AG04450 (cell line): ENCODE results near the gene CSH2. TPM values are rescaled to one million over a fixed set of nuclear protein-coding genes. Genes with fewer than 3 reads are reported as not detected.

ENCODE experiments used
- CTCF ChIA-PET: fragments of 300-600, 350-600 bp; formaldehyde crosslinking; extraction: SDS; loops from one replicate; lab custom pipeline; 2022; ENCODE audit warnings: antibody characterized with exemption, inconsistent platforms; lab: Charles Lee
- POLR2A ChIA-PET: fragments of 350-600 bp; formaldehyde crosslinking; extraction: SDS; loops from one replicate; lab custom pipeline; 2021; ENCODE audit warnings: antibody characterized with exemption, inconsistent platforms; lab: Yijun Ruan, JAX
- DNase-seq: peaks from one replicate; pipeline ENCODE4 v3.0.0-alpha.2; 2011; ENCODE audit warnings: low read depth, low spot score
- H3K27ac ChIP-seq: one replicate; pipeline ENCODE4 v1.5.1; 2012; ENCODE audit warnings: low read depth, low read length, control low read depth
- H3K27me3 ChIP-seq: one replicate; pipeline ENCODE4 v1.6.0; 2012; ENCODE audit warnings: low read length; ENCODE audit not compliant: control insufficient read depth, insufficient read depth
- H3K4me3 ChIP-seq: 2 replicates; pipeline ENCODE4 v1.5.1; 2011; ENCODE audit warnings: mild to moderate bottlenecking, low read depth, low read length, control low read depth
- H3K9me3 ChIP-seq: 2 replicates; pipeline ENCODE4 v1.5.1; 2012; ENCODE audit warnings: low read length; ENCODE audit not compliant: control insufficient read depth, insufficient read depth
- polyA plus RNA-seq: library from polyadenylated mRNA; depleted of rRNA; stranded (reverse); fragments of >200 nt; gene quantifications from 2 replicates; pipeline ENCODE4 v1.2.3, GENCODE V29; 2011; rRNA removed
- small RNA-seq: library from RNA; depleted of rRNA; stranded (forward); fragments of <200 nt; gene quantifications from one replicate; pipeline ENCODE3, GENCODE V24; 2012; ENCODE audit warnings: low read depth; ENCODE audit not compliant: insufficient read length
- TF ChIP-seq, protein P1 (sequence below): IDR thresholded peaks from 2 replicates; pipeline ENCODE4 v1.5.1; 2011; ENCODE audit warnings: low read depth, low read length, control low read depth, inconsistent platforms

Gene CSH2
- polyA plus RNA-seq, 1 experiment, result not detected

DNA sequence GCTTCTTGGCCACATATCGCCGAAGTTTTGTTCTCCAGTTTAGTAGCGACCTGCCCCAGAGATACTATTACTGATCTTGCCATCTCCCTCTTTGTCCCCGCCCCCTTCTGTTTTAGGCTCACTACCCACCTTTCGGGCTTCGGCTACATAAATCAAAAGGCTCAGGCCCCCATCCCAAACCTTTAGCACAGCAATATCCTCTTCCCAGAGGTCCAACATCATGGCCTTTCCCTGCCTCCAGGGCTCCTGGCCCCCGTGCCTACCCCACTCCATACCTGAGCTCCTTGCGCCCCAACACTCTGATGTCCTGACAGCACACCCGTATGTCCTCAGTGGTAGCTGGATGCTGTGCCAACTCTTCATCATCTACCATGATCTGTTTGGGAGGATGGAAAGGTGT, 49.1 kb downstream of the CSH2 start:
- TF ChIP-seq, protein P1, sequence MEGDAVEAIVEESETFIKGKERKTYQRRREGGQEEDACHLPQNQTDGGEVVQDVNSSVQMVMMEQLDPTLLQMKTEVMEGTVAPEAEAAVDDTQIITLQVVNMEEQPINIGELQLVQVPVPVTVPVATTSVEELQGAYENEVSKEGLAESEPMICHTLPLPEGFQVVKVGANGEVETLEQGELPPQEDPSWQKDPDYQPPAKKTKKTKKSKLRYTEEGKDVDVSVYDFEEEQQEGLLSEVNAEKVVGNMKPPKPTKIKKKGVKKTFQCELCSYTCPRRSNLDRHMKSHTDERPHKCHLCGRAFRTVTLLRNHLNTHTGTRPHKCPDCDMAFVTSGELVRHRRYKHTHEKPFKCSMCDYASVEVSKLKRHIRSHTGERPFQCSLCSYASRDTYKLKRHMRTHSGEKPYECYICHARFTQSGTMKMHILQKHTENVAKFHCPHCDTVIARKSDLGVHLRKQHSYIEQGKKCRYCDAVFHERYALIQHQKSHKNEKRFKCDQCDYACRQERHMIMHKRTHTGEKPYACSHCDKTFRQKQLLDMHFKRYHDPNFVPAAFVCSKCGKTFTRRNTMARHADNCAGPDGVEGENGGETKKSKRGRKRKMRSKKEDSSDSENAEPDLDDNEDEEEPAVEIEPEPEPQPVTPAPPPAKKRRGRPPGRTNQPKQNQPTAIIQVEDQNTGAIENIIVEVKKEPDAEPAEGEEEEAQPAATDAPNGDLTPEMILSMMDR, result no peak
- no peak overlapping the region for H3K4me3 ChIP-seq
- H3K9me3 ChIP-seq, result no peaks in the 10 kb centered on the region; the same call in 1 of the 2 replicates
- H3K27me3 ChIP-seq, result no peaks in the 10 kb centered on the region
- CTCF ChIA-PET, result interaction anchor here (2.5 kb wide), 1 partner anchor 10 kb away, joined by 11 read pairs; no protein-coding TSS in a partner anchor
- DNase-seq, result no peak
- POLR2A ChIA-PET, result no interaction called here
- no peak overlapping the region for H3K27ac ChIP-seq

DNA sequence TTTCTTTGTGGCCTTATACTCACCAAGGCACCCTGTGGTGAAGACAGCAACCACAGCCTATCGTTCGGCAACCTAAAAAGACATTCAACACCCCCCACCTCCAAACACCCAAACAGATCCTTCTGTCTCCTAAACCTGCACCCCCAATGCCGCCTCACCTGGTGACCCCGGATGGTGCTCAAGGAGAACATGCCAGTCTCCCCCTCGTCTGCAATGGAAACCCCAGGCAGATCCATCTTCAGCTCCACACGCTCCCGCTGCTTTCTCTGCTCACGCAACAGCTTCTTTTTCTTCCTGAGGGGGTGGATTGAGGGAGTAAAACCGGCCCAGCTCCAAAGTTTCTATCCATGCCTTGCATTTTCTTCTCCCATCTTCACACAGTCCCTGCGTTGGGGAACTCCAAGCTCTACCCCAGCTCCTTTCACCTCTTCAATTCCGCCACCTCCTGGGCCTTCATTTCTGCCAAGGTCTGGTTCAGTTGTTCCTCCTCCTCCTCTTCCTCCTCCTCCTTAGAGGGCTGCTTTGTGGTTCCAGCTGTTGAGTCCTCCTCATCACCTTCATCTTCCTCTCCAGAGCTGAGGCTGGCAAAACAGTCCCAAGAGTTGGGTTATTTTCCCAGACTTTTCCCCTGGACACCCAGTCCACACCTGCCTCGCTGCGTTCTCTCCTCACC, 49.7 kb downstream of the CSH2 start:
- no peak for DNase-seq
- TF ChIP-seq, protein P1, result no peak
- Histone ChIP-seq H3K27me3 (no peaks in the 10 kb centered on the region), H3K27ac (peak overlapping the region; percentile 39), H3K4me3 (no peak overlapping the region), H3K9me3 (no peaks in the 10 kb centered on the region; the same call in 1 of the 2 replicates)
- ChIA-PET POLR2A (no interaction called here), CTCF (no interaction called here)

DNA sequence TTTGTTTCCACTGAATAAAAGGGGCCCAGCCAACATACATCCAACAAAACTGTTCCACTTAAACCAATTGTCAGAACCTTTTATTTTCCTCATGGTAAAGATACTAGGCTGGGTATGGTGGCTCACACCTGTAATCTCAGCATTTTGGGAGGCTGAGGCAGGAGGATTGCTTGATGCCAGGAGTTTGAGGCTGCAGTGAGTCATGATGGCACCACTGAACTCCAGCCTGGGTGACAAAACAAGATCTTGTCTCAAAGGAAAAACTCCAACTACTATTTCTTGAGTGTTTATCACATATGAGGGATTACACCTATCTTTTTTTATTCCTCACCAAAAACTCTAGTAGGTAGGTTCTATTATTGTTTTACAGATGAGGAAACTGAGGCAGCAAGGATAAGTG, 50.9 kb downstream of the CSH2 start:
- Histone ChIP-seq H3K27ac (peak overlapping the region; percentile 11), H3K9me3 (no peaks in the 10 kb centered on the region; the same call in 1 of the 2 replicates), H3K27me3 (no peaks in the 10 kb centered on the region), H3K4me3 (no peak overlapping the region)
- CTCF ChIA-PET, result interaction anchor here (0.7 kb wide), 1 partner anchor 18 kb away, joined by 3 read pairs; no protein-coding TSS in a partner anchor
- TF ChIP-seq, protein P1, result no peak
- POLR2A ChIA-PET, result no interaction called here
- no peak for DNase-seq

Small RNA genes lying within 50 kb of the gene (small RNA-seq; reads per million reads assigned to genes)
- gene AC040958.1 (not detected), gene AC127029.1 (not detected), gene GH1 (not detected)

Other genes starting within 250 kb of the CSH2 start
- gene LIMD2, start 173.6 kb downstream of the CSH2 start, polyA plus RNA-seq, result 13.4 and 24.6 TPM in 2 replicates
- gene STRADA, start 131.9 kb downstream of the CSH2 start, polyA plus RNA-seq, result 28.0 and 28.1 TPM in 2 replicates
- gene CCDC47, start 100.1 kb downstream of the CSH2 start, polyA plus RNA-seq, result 52.2 and 68.9 TPM in 2 replicates
- gene DDX42, start 99.5 kb downstream of the CSH2 start, polyA plus RNA-seq, result 122 and 141 TPM in 2 replicates
- 179 and 220 TPM in 2 replicates for gene PSMC5, start 46.2 kb downstream of the CSH2 start, polyA plus RNA-seq
- gene FTSJ3, start 46.0 kb downstream of the CSH2 start, polyA plus RNA-seq, result 54.2 and 58.4 TPM in 2 replicates
- gene SMARCD2, start 31.0 kb downstream of the CSH2 start, polyA plus RNA-seq, result 48.8 and 58.3 TPM in 2 replicates
- gene GH2, start 8.3 kb upstream of the CSH2 start, polyA plus RNA-seq, result not detected in 2 replicates
- not detected in 2 replicates for gene CSH1, start 22.9 kb upstream of the CSH2 start, polyA plus RNA-seq
- not detected in 2 replicates for gene CSHL1, start 37.6 kb upstream of the CSH2 start, polyA plus RNA-seq
- gene GH1, start 45.2 kb upstream of the CSH2 start, polyA plus RNA-seq, result not detected in 2 replicates
- not detected in 2 replicates for gene CD79B, start 58.7 kb upstream of the CSH2 start, polyA plus RNA-seq
- gene SCN4A, start 99.2 kb upstream of the CSH2 start, polyA plus RNA-seq, result 0.01 TPM in 2 replicates
- gene PRR29, start 124.7 kb upstream of the CSH2 start, polyA plus RNA-seq, result 0.15 and 0.19 TPM in 2 replicates
- 0.16 and 0.52 TPM in 2 replicates for gene ICAM2, start 147.0 kb upstream of the CSH2 start, polyA plus RNA-seq